Stomach (tissue), 9 donors: ENCODE measurements around the gene BTBD9. TPM values are rescaled to one million over a fixed set of nuclear protein-coding genes. Genes with fewer than 3 reads are reported as not detected.

Experiments
- DNase-seq, 2 donors: peaks; one replicate each; pipeline versions ENCODE4 v3.0.0 to v3.0.0-alpha.2; 2013 to 2019
- H3K27ac ChIP-seq, 5 donors: fragments of 200-600 bp in 4 of 5; sonication (generic) in 4 of 5; one replicate each; pipeline ENCODE4 v1.5.1; 2013 to 2019; ENCODE audit warnings: mild to moderate bottlenecking in 1 of 5, moderate library complexity in 1 of 5
- H3K27me3 ChIP-seq, 3 donors: fragments of 200-600 bp; sonication (generic); one replicate each; pipeline ENCODE4 v1.5.1; 2017 to 2019; ENCODE audit warnings: mixed run types in 1 of 3
- H3K36me3 ChIP-seq, 4 donors: fragments of 200-600 bp; sonication (generic); 1 replicate in 3 of 4; 2 replicates in 1 of 4; pipeline ENCODE4 v1.5.1; 2016 to 2019
- H3K4me1 ChIP-seq, 4 donors: fragments of 200-600 bp; sonication (generic); one replicate each; pipeline ENCODE4 v1.5.1; 2016 to 2019
- H3K4me3 ChIP-seq, 4 donors: fragments of 200-600 bp; sonication (generic) in 3 of 4; one replicate each; pipeline ENCODE4 v1.5.1; 2016 to 2019; ENCODE audit warnings: mild to moderate bottlenecking in 1 of 4
- H3K9me3 ChIP-seq, 4 donors: fragments of 200-600 bp; sonication (generic); one replicate each; pipeline ENCODE4 v1.5.1; 2016 to 2019
- CTCF ChIP-seq, 7 experiments: fragments of 450-650 bp in 4 of 7; fragments of 200-600 bp in 3 of 7; sonication (generic) in 3 of 7; IDR thresholded peaks; one replicate each; pipeline ENCODE4 v1.5.1; 2016 to 2019; ENCODE audit warnings: antibody characterized with exemption in 7 of 7, control low read depth in 2 of 7, mild to moderate bottlenecking in 1 of 7
- EP300 ChIP-seq: sonication (generic); formaldehyde crosslinking; IDR thresholded peaks from one replicate; pipeline ENCODE4 v1.6.1; 2017; ENCODE audit warnings: antibody characterized with exemption
- POLR2A ChIP-seq, 4 donors: fragments of 450-650 bp; IDR thresholded peaks; one replicate each; pipeline ENCODE4 v1.6.1; 2016; ENCODE audit warnings: antibody characterized with exemption in 4 of 4, control low read depth in 2 of 4, mild to moderate bottlenecking in 1 of 4, moderate library complexity in 1 of 4
- POLR2AphosphoS5 ChIP-seq, 3 donors: sonication (generic); formaldehyde crosslinking; IDR thresholded peaks; one replicate each; pipeline ENCODE4 v1.6.1; 2016; ENCODE audit warnings: antibody characterized with exemption in 3 of 3
- WGBS, 5 donors: extraction: QIAGEN DNeasy Blood & Tissue Kit in 3 of 5; methylation state at CpG; one replicate each; pipeline versions ENCODE4 v1.1.5 to v1.1.7; 2013 to 2018; 5-methylcytosine and 5-hydroxymethylcytosine counted together
- intact Hi-C: fragments of 100-400 bp; cut with DNase I; formaldehyde crosslinking; loops from one replicate; pipeline ENCODE4 v1.15.1; 2023; ENCODE audit warnings: low total_unique reads
- polyA plus RNA-seq, 3 donors: library from polyadenylated mRNA; stranded (reverse); fragments of 200-250 nt; gene quantifications; one replicate each; pipeline ENCODE4 v1.2.3, GENCODE V29; 2013
- total RNA-seq, 5 donors: library from RNA; depleted of rRNA; stranded (reverse); fragments of >200 nt; gene quantifications; one replicate each; pipeline versions ENCODE4 v1.1.0 to v1.2.3, GENCODE V29; 2014 to 2016
- donor health status: healthy with polysubstance abuse.
- donor health status: Bipolar disorder and iron deficiency.
- donor health status: healthy.

The BTBD9 gene
- total and polyA plus RNA-seq, 8 donors = 1.4 to 90.2 (median 6.8) TPM

GRCh38 chr6:38337819-38338465 lies 301.8 kb downstream of the BTBD9 start:
- Histone ChIP-seq H3K27me3 (no peaks in the 10 kb centered on the region), H3K4me1 (no peaks in the 10 kb centered on the region), H3K4me3 (no peak overlapping the region), H3K9me3 (peaks cover 0 to 12% (median 10%) of the 10 kb centered on the region in 4 donors), H3K36me3 (peaks cover 0 to 12% (median 1%) of the 10 kb centered on the region in 4 donors), H3K27ac (no peak overlapping the region)
- no peak for TF ChIP-seq POLR2AphosphoS5 (IDR thresholded peaks at IDR 0.05)
- TF ChIP-seq POLR2A (IDR thresholded peaks at IDR 0.05) = no peak
- no peak for TF ChIP-seq EP300
- no peak for TF ChIP-seq CTCF (IDR thresholded peaks at IDR 0.05)
- 86 to 96% (median 92%) methylated on average over 5 of the region's 5 CpGs for WGBS, 5 donors
- intact Hi-C loops = no loop called here
- DNase-seq = no peak

GRCh38 chr6:38336922-38337321 lies 302.8 kb downstream of the BTBD9 start:
- DNase-seq = no peak
- intact Hi-C loops = no loop called here
- Histone ChIP-seq H3K4me1 (no peaks in the 10 kb centered on the region), H3K9me3 (peaks cover 0 to 12% (median 10%) of the 10 kb centered on the region in 4 donors), H3K36me3 (peaks cover 0 to 9% (median 1%) of the 10 kb centered on the region in 4 donors), H3K27me3 (no peaks in the 10 kb centered on the region), H3K27ac (no peak overlapping the region), H3K4me3 (no peak overlapping the region)
- TF ChIP-seq EP300 = no peak
- no peak for TF ChIP-seq POLR2AphosphoS5 (IDR thresholded peaks at IDR 0.05)
- no peak for TF ChIP-seq POLR2A (IDR thresholded peaks at IDR 0.05)
- WGBS, 5 donors = 72 to 93% (median 88%) methylated on average over 1 of the region's 1 CpG

- H3K36me3 ChIP-seq = no peaks in the 10 kb centered on the region
- DNase-seq = no peak
- intact Hi-C loops = no loop called here
- no peak overlapping the region for H3K27ac ChIP-seq
- no peak overlapping the region for H3K4me3 ChIP-seq
- no peaks in the 10 kb centered on the region for H3K27me3 ChIP-seq
- H3K4me1 ChIP-seq = no peaks in the 10 kb centered on the region
- 77 to 91% (median 85%) methylated on average over 1 of the region's 1 CpG for WGBS, 5 donors
- no peaks in the 10 kb centered on the region for H3K9me3 ChIP-seq
- no peak for TF ChIP-seq EP300
- TF ChIP-seq POLR2AphosphoS5 (IDR thresholded peaks at IDR 0.05) = no peak
- TF ChIP-seq POLR2A (IDR thresholded peaks at IDR 0.05) = no peak
- TF ChIP-seq CTCF (IDR thresholded peaks at IDR 0.05) = no peak
Measured at GRCh38 chr6:38326837-38327236, 312.9 kb downstream of the BTBD9 start.

- intact Hi-C loops = no loop called here
- Histone ChIP-seq H3K27me3 (no peaks in the 10 kb centered on the region), H3K4me3 (no peak overlapping the region), H3K4me1 (no peaks in the 10 kb centered on the region), H3K27ac (no peak overlapping the region), H3K36me3 (no peaks in the 10 kb centered on the region), H3K9me3 (no peaks in the 10 kb centered on the region)
- WGBS, 5 donors = 81 to 97% (median 91%) methylated on average over 1 of the region's 1 CpG
- DNase-seq = no peak
- TF ChIP-seq POLR2A (IDR thresholded peaks at IDR 0.05) (no peak), POLR2AphosphoS5 (IDR thresholded peaks at IDR 0.05) (no peak), EP300 (no peak), CTCF (IDR thresholded peaks at IDR 0.05) (no peak)
Measured at GRCh38 chr6:38323216-38323615, 316.5 kb downstream of the BTBD9 start.

GRCh38 chr6:38322138-38322537 lies 317.6 kb downstream of the BTBD9 start:
- no peak overlapping the region for H3K27ac ChIP-seq
- no peak for DNase-seq
- H3K27me3 ChIP-seq = no peaks in the 10 kb centered on the region
- no peak for TF ChIP-seq EP300
- TF ChIP-seq CTCF (IDR thresholded peaks at IDR 0.05) = no peak
- TF ChIP-seq POLR2A (IDR thresholded peaks at IDR 0.05) = no peak
- TF ChIP-seq POLR2AphosphoS5 (IDR thresholded peaks at IDR 0.05) = no peak
- intact Hi-C loops = no loop called here
- 87 to 93% (median 92%) methylated on average over 2 of the region's 2 CpGs for WGBS, 5 donors
- no peaks in the 10 kb centered on the region for H3K36me3 ChIP-seq
- no peak overlapping the region for H3K4me3 ChIP-seq
- H3K9me3 ChIP-seq = no peaks in the 10 kb centered on the region
- no peaks in the 10 kb centered on the region for H3K4me1 ChIP-seq
